ENCODE data around the gene SULT2A1. TPM values are rescaled to one million over a fixed set of nuclear protein-coding genes. Genes with fewer than 3 reads are reported as not detected.

Gene SULT2A1
- total and polyA plus RNA-seq, 2 of the 4 experiments (the other 2 are of a cell fraction): not detected

- Histone ChIP-seq H3K9ac (ENCODE audit: low read depth, low read length) (no peak overlapping the region), H2BK120ac (ENCODE audit: low read depth, low read length) (no peak overlapping the region), H2AK9ac (replicated peaks; ENCODE audit: low read depth, low read length, poor library complexity) (no peak overlapping the region), H3K18ac (ENCODE audit: low read depth, low read length) (no peak overlapping the region), H4K5ac (ENCODE audit: low read depth, low read length) (no peak overlapping the region), H3K4ac (ENCODE audit: low read depth, low read length) (no peak overlapping the region), H3K4me2 (ENCODE audit: low read depth, low read length) (no peak overlapping the region), H2BK15ac (ENCODE audit: low read depth, low read length) (no peak overlapping the region), H3K4me3 (ENCODE audit: insufficient read depth, low read depth, low read length) (no peak overlapping the region), H3K9me3 (ENCODE audit: control insufficient read depth, insufficient read depth, low read length) (no peaks in the 10 kb centered on the region), H2BK20ac (ENCODE audit: low read depth, low read length) (no peak overlapping the region), H2AK5ac (ENCODE audit: low read depth, low read length) (no peak overlapping the region), H3K14ac (replicated peaks; ENCODE audit: low read depth, low read length) (no peak overlapping the region), H4K20me1 (ENCODE audit: insufficient read depth, low read length) (no peaks in the 10 kb centered on the region), H3K27me3 (ENCODE audit: control insufficient read depth, insufficient read depth, low read length) (peaks cover 15% of the 10 kb centered on the region), H4K8ac (ENCODE audit: low read depth in 2 of 2, low read length in 2 of 2) (no peak overlapping the region), H2AFZ (replicated peaks; ENCODE audit: low read length, poor library complexity) (no peak overlapping the region), H3K36me3 (ENCODE audit: control insufficient read depth, insufficient read depth, low read length) (no peaks in the 10 kb centered on the region), H3K56ac (ENCODE audit: extremely low read depth, insufficient read depth, low read length) (no peak overlapping the region), H3K79me1 (ENCODE audit: low read depth in 1 of 2, low read length in 2 of 2) (no peaks in the 10 kb centered on the region), H2BK5ac (ENCODE audit: low read depth, low read length, poor library complexity, severe bottlenecking) (no peak overlapping the region), H3K9me1 (ENCODE audit: insufficient read depth, low read length) (no peaks in the 10 kb centered on the region), H3K4me1 (ENCODE audit: control insufficient read depth, insufficient read depth, low read length) (no peaks in the 10 kb centered on the region), H3K27ac (ENCODE audit: insufficient read depth, low read length) (no peak overlapping the region), H3K23ac (ENCODE audit: low read depth, low read length) (no peak overlapping the region), H4K91ac (ENCODE audit: insufficient read depth, low read depth, low read length) (no peak overlapping the region)
- ChIA-PET CTCF (no interaction called here), POLR2A (ENCODE audit: unreplicated experiment) (no interaction called here)
- in situ Hi-C loops (cut with MboI; ENCODE audit: low sequenced_read_pairs) (no loop called here), dilution Hi-C loops (cut with HindIII; ENCODE audit: low sequenced_read_pairs, unreplicated experiment) (no loop called here), intact Hi-C loops (cut with micrococcal nuclease) (no loop called here)
- no TSS peak for BruUV-seq (replicated peaks)
- ATAC-seq (ENCODE audit: low read depth): no peak
- TF ChIP-seq BHLHE40 (IDR thresholded peaks at IDR 0.05; ENCODE audit: low read depth, low read length): no peak
- TF ChIP-seq NFE2L2 (IDR thresholded peaks at IDR 0.05; ENCODE audit: low read depth, low read length): no peak
- no peak for TF ChIP-seq FOS (IDR thresholded peaks at IDR 0.05; ENCODE audit: low read depth, low read length)
- no peak for TF ChIP-seq MAZ (IDR thresholded peaks at IDR 0.05; ENCODE audit: borderline replicate concordance, low read depth, low read length)
- no peak for TF ChIP-seq SMC3 (IDR thresholded peaks at IDR 0.05; ENCODE audit: low read depth, low read length)
- TF ChIP-seq ELK1 (IDR thresholded peaks at IDR 0.05; ENCODE audit: borderline replicate concordance, low read depth, low read length): no peak
- TF ChIP-seq MAFK (IDR thresholded peaks at IDR 0.05; ENCODE audit: low read depth, low read length): no peak
- no peak for TF ChIP-seq POLR2A (IDR thresholded peaks at IDR 0.05; ENCODE audit: low read depth, low read length)
- TF ChIP-seq RAD21 (IDR thresholded peaks at IDR 0.05; ENCODE audit: low read length): no peak
- no peak for TF ChIP-seq RFX5 (IDR thresholded peaks at IDR 0.05; ENCODE audit: low read depth, low read length)
- no peak for TF ChIP-seq RCOR1 (IDR thresholded peaks at IDR 0.05; ENCODE audit: insufficient replicate concordance, low read length)
- TF ChIP-seq CEBPB (IDR thresholded peaks at IDR 0.05; ENCODE audit: low read depth, low read length): no peak
- TF ChIP-seq MXI1 (IDR thresholded peaks at IDR 0.05; ENCODE audit: borderline replicate concordance, low read depth, low read length): no peak
- TF ChIP-seq CHD1 (IDR thresholded peaks at IDR 0.05; ENCODE audit: low read depth, low read length): no peak
- TF ChIP-seq CTCF (conservative IDR thresholded peaks at IDR 0.05; ENCODE audit: low read depth, low read length): no peak
- TF ChIP-seq USF2 (IDR thresholded peaks at IDR 0.05; ENCODE audit: low read depth, low read length): no peak
- DNase-seq: no peak
- WGBS, 2 experiments (ENCODE audit: extremely low coverage in 2 of 2, insufficient read length in 1 of 2): 7% methylated on average over 3 of the region's 10 CpGs; no CpG with 5 or more reads in 1 of the 2 experiments
Observed at GRCh38 chr19:47839913-47840312, 46.2 kb downstream of the SULT2A1 start.

Measured in IMR-90 (cell line).